Vagina (tissue), 2 donors: ENCODE results near the gene PRXL2A.

Experiments used
- POLR2AphosphoS5 ChIP-seq, 2 donors: sonication (generic); formaldehyde crosslinking; IDR thresholded peaks; one replicate each; pipeline ENCODE4 v1.9.0; 2017; ENCODE audit warnings: antibody characterized with exemption in 2 of 2, mild to moderate bottlenecking in 2 of 2, low read depth in 1 of 2; ENCODE audit not compliant: insufficient read depth in 1 of 2
- TF ChIP-seq, protein P1 (sequence below), 3 experiments: fragments of 450-650 bp in 2 of 3; fragments of 200-600 bp in 1 of 3; sonication (generic) in 1 of 3; IDR thresholded peaks; one replicate each; pipeline ENCODE4 v1.5.1; 2017 to 2019; ENCODE audit warnings: antibody characterized with exemption in 3 of 3, mild to moderate bottlenecking in 2 of 3, moderate library complexity in 2 of 3

DNA sequence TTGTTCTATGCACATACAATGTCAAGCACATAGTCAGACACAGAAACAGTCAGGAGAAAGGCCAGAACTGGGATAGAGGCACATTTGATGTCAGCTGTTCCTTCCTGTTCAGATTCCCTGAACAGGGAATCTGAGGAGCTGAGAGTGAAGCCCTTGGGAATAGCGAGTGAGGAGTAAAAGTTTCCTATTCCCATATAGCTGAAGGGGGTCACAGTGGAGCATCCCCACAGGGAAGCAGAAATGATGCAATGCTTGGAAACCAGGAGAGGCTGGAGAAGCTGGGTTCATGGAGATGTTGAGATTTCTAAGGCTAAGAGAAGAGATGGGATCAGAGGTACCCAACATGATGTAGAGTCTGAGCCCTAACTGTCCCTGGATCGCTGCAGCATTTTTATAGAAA is 11.3 kb upstream of the PRXL2A start:
- TF ChIP-seq, protein P1, sequence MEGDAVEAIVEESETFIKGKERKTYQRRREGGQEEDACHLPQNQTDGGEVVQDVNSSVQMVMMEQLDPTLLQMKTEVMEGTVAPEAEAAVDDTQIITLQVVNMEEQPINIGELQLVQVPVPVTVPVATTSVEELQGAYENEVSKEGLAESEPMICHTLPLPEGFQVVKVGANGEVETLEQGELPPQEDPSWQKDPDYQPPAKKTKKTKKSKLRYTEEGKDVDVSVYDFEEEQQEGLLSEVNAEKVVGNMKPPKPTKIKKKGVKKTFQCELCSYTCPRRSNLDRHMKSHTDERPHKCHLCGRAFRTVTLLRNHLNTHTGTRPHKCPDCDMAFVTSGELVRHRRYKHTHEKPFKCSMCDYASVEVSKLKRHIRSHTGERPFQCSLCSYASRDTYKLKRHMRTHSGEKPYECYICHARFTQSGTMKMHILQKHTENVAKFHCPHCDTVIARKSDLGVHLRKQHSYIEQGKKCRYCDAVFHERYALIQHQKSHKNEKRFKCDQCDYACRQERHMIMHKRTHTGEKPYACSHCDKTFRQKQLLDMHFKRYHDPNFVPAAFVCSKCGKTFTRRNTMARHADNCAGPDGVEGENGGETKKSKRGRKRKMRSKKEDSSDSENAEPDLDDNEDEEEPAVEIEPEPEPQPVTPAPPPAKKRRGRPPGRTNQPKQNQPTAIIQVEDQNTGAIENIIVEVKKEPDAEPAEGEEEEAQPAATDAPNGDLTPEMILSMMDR (IDR thresholded peaks at IDR 0.05), result no peak
- no peak for TF ChIP-seq POLR2AphosphoS5 (IDR thresholded peaks at IDR 0.05; ENCODE audit: insufficient read depth in 1 of 2, low read depth in 1 of 2)
